ENCODE data around the gene PAX2.

- no peak for TF ChIP-seq CTCF (IDR thresholded peaks at IDR 0.05; ENCODE audit: insufficient read depth, low read depth, low read length)
- no peak for TF ChIP-seq EZH2 (IDR thresholded peaks at IDR 0.05; ENCODE audit: insufficient read depth, low read length)
These were observed 41.2 kb downstream of the PAX2 start for GRCh38 chr10:100786591-100786990.

Data from astrocyte (in vitro differentiated cells and primary cell).